Stimulated activated CD8-positive, alpha-beta memory T cell treated with anti-CD3 and anti-CD28 coated beads, Interleukin-7, amount 100 ng/mL, for 1 hour (primary cell): ENCODE results near the gene PLD1.
"Not testable (repeated sequence)": the region's sequence is repeated elsewhere in the genome, so short reads cannot be mapped to it uniquely, and the experiment has no call there.

Experiments
- DNase-seq, 2 donors: peaks; one replicate each; pipeline ENCODE4 v3.0.0-alpha.2; 2020; ENCODE audit warnings: low read depth in 2 of 2

Gene PLD1

GRCh38 chr3:171663805-171664204 lies 146.5 kb downstream of the PLD1 start:
- DNase-seq: no peak

- DNase-seq: no peak
Observed at GRCh38 chr3:171661484-171661883, 148.8 kb downstream of the PLD1 start.

- DNase-seq: no peak
Observed at GRCh38 chr3:171660188-171660587, 150.1 kb downstream of the PLD1 start.

GRCh38 chr3:171658841-171659240 lies 151.4 kb downstream of the PLD1 start:
- DNase-seq: no peak

GRCh38 chr3:171654809-171655208 lies 155.5 kb downstream of the PLD1 start:
- no peak for DNase-seq

- DNase-seq: no peak
Observed at GRCh38 chr3:171654326-171654725, 156.0 kb downstream of the PLD1 start.

- DNase-seq: no peak
Observed at GRCh38 chr3:171653701-171654100, 156.6 kb downstream of the PLD1 start.

GRCh38 chr3:171652932-171653331 lies 157.4 kb downstream of the PLD1 start:
- no peak for DNase-seq

- DNase-seq: no peak
Observed at GRCh38 chr3:171649911-171650592, 160.2 kb downstream of the PLD1 start.

GRCh38 chr3:171649267-171649666 lies 161.0 kb downstream of the PLD1 start:
- DNase-seq: no peak

GRCh38 chr3:171648069-171648468 lies 162.2 kb downstream of the PLD1 start:
- DNase-seq: no peak

- no peak for DNase-seq
Observed at GRCh38 chr3:171646357-171647133, 163.7 kb downstream of the PLD1 start.

GRCh38 chr3:171644681-171645080 lies 165.6 kb downstream of the PLD1 start:
- DNase-seq: no peak

GRCh38 chr3:171643681-171644080 lies 166.6 kb downstream of the PLD1 start:
- no peak for DNase-seq

- DNase-seq: no peak
Observed at GRCh38 chr3:171643033-171643432, 167.2 kb downstream of the PLD1 start.

- no peak for DNase-seq
Observed at GRCh38 chr3:171640520-171641412, 169.5 kb downstream of the PLD1 start.

GRCh38 chr3:171636666-171637065 lies 173.6 kb downstream of the PLD1 start:
- DNase-seq: no peak

GRCh38 chr3:171632766-171633165 lies 177.5 kb downstream of the PLD1 start:
- no peak for DNase-seq

GRCh38 chr3:171626799-171627198 lies 183.5 kb downstream of the PLD1 start:
- not testable (repeated sequence) for DNase-seq

- no peak for DNase-seq
Observed at GRCh38 chr3:171622126-171622525, 188.2 kb downstream of the PLD1 start.

GRCh38 chr3:171620825-171621434 lies 189.4 kb downstream of the PLD1 start:
- DNase-seq: no peak

GRCh38 chr3:171616798-171617197 lies 193.5 kb downstream of the PLD1 start:
- DNase-seq: no peak
